Memory B cell (primary cell): ENCODE results near the gene PHF19.

Experiments
- ATAC-seq: fragments of 150-1000 bp; cut with Tn5 transposase; 2 replicates; pipeline ENCODE4 v1.10.0; 2021; ENCODE audit warnings: low read depth, mild to moderate bottlenecking, moderate library complexity
- DNase-seq, 2 donors: peaks; one replicate each; pipeline ENCODE4 v3.0.0; 2022; ENCODE audit warnings: low spot score in 2 of 2
- H3K27ac Mint-ChIP-seq: one replicate; pipeline ENCODE4 v1.8.0; 2022; ENCODE audit warnings: mild to moderate bottlenecking, moderate library complexity, mixed read lengths
- H3K27me3 Mint-ChIP-seq: one replicate; pipeline ENCODE4 v1.8.0; 2022; ENCODE audit warnings: mixed read lengths
- H3K36me3 Mint-ChIP-seq: one replicate; pipeline ENCODE4 v1.8.0; 2022; ENCODE audit warnings: mild to moderate bottlenecking, mixed read lengths
- H3K4me1 Mint-ChIP-seq: one replicate; pipeline ENCODE4 v1.8.0; 2022; ENCODE audit warnings: mixed read lengths
- H3K4me3 Mint-ChIP-seq: one replicate; pipeline ENCODE4 v1.8.0; 2022; ENCODE audit warnings: mild to moderate bottlenecking, moderate library complexity, mixed read lengths
- H3K9me3 Mint-ChIP-seq: one replicate; pipeline ENCODE4 v1.8.0; 2022; ENCODE audit warnings: mixed read lengths

Gene PHF19

GRCh38 chr9:120830151-120830550 lies 46.8 kb downstream of the PHF19 start:
- H3K9me3 Mint-ChIP-seq, result no peaks in the 10 kb centered on the region
- DNase-seq, result no peak
- no peaks in the 10 kb centered on the region for H3K27me3 Mint-ChIP-seq
- no peak overlapping the region for H3K4me3 Mint-ChIP-seq
- H3K4me1 Mint-ChIP-seq, result peaks cover 8% of the 10 kb centered on the region
- ATAC-seq, result no peak
- peaks cover 44% of the 10 kb centered on the region for H3K36me3 Mint-ChIP-seq
- no peak overlapping the region for H3K27ac Mint-ChIP-seq

GRCh38 chr9:120829650-120830049 lies 47.3 kb downstream of the PHF19 start:
- Mint-ChIP-seq H3K36me3 (peaks cover 46% of the 10 kb centered on the region), H3K9me3 (no peaks in the 10 kb centered on the region), H3K27ac (no peak overlapping the region), H3K4me3 (no peak overlapping the region), H3K4me1 (peaks cover 7% of the 10 kb centered on the region), H3K27me3 (no peaks in the 10 kb centered on the region)
- ATAC-seq, result no peak
- no peak for DNase-seq

GRCh38 chr9:120820095-120820494 lies 56.9 kb downstream of the PHF19 start:
- H3K4me3 Mint-ChIP-seq, result no peak overlapping the region
- DNase-seq (no peak), ATAC-seq (no peak)
- peaks cover 47% of the 10 kb centered on the region for H3K36me3 Mint-ChIP-seq
- no peaks in the 10 kb centered on the region for H3K27me3 Mint-ChIP-seq
- no peaks in the 10 kb centered on the region for H3K9me3 Mint-ChIP-seq
- no peaks in the 10 kb centered on the region for H3K4me1 Mint-ChIP-seq
- H3K27ac Mint-ChIP-seq, result no peak overlapping the region

- ATAC-seq (no peak), DNase-seq (no peak)
- Mint-ChIP-seq H3K9me3 (no peaks in the 10 kb centered on the region), H3K27ac (no peak overlapping the region), H3K27me3 (no peaks in the 10 kb centered on the region), H3K4me1 (no peaks in the 10 kb centered on the region), H3K4me3 (no peak overlapping the region), H3K36me3 (peaks cover 42% of the 10 kb centered on the region)
Observed at GRCh38 chr9:120818595-120818994, 58.4 kb downstream of the PHF19 start.

GRCh38 chr9:120815075-120815474 lies 61.9 kb downstream of the PHF19 start:
- ATAC-seq (no peak), DNase-seq (no peak)
- Mint-ChIP-seq H3K9me3 (peaks cover 5% of the 10 kb centered on the region), H3K4me3 (no peak overlapping the region), H3K27me3 (no peaks in the 10 kb centered on the region), H3K4me1 (no peaks in the 10 kb centered on the region), H3K36me3 (peaks cover 37% of the 10 kb centered on the region), H3K27ac (no peak overlapping the region)

GRCh38 chr9:120808931-120809330 lies 68.1 kb downstream of the PHF19 start:
- no peak for DNase-seq
- Mint-ChIP-seq H3K4me3 (no peak overlapping the region), H3K36me3 (peaks cover 31% of the 10 kb centered on the region), H3K27me3 (no peaks in the 10 kb centered on the region), H3K4me1 (no peaks in the 10 kb centered on the region), H3K9me3 (peaks cover 25% of the 10 kb centered on the region), H3K27ac (no peak overlapping the region)
- ATAC-seq, result no peak

- H3K36me3 Mint-ChIP-seq, result peaks cover 31% of the 10 kb centered on the region
- ATAC-seq (no peak), DNase-seq (no peak)
- H3K27ac Mint-ChIP-seq, result no peak overlapping the region
- H3K4me1 Mint-ChIP-seq, result no peaks in the 10 kb centered on the region
- H3K27me3 Mint-ChIP-seq, result no peaks in the 10 kb centered on the region
- H3K4me3 Mint-ChIP-seq, result no peak overlapping the region
- peaks cover 25% of the 10 kb centered on the region for H3K9me3 Mint-ChIP-seq
Observed at GRCh38 chr9:120807607-120808379, 69.2 kb downstream of the PHF19 start.
